Measurements from ENCODE around the gene ARVCF.
"Not testable (repeated sequence)": the region's sequence is repeated elsewhere in the genome, so short reads cannot be mapped to it uniquely, and the experiment has no call there.

Gene ARVCF

DNA sequence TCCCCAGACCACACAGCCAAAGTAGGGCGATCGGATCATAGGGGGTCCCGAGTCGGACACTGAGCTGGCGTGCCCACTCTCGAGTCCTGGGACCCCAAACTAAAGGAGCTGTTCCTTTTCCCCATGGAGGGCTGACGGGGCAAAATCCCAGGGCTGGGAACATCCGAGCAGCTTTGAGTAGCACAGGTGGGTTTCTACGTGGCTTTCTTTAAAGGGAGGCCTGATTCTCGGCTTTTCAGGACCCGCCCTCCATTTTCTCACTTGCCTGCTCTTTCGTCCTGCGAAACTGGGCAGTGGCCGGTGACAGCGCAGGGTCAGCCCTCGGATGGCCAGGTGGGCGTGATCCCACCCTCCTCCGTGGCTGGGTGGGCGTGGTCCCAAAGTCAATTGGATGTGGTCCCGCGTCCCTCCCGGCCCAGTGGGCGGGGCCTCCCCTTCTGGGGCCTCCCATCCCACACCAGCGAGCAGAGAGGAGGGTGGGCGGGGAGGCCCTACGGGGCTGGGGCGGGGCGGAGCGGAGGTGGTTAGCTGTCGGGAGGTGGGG, 57.5 kb downstream of the ARVCF start:
- DNase-seq = no peak

DNA sequence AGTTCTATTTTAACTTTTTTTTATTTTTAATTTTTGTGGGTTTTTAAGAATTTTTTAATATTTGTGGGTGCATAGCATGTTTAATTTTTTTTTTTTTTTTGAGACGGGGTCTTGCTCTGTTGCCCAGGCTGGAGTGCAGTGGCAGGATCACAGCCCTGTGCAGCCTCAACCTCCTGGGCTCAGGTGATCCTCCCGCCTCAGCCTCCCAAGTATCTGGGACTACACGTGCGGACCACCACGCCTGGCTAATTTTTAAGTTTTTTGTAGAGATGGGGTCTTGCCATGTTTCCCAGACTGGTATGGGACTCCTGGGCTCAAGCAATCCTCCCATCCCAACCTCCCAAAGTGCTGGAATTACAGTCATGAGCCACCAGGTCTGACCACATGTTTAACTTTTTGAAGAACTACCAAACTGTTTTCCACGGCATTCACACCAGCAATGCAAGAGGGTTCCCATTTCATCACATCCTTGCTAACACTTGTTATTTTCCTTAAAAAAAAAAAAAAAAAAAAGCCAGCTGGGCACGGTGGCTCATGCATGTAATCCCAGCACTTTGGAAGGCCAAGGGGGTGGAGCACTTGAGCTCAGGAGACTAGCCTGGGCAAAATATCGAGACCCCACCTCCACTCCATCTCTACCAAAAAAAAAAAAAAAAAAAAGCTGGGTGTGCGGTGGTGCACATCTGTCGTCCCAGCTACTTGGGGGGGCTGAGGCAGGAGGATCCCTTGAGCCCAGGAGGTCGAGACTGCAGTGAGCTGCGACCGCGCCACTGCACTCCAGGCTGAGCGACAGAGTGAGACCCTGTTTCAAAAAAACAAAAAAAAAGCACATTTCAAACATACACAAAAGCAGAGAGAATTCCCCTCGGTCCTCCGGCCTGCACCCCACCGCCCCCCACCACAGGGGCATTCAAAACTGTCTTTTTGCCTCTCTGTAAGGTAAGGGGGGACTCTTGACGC, 58.3 kb downstream of the ARVCF start:
- DNase-seq = no peak

DNA sequence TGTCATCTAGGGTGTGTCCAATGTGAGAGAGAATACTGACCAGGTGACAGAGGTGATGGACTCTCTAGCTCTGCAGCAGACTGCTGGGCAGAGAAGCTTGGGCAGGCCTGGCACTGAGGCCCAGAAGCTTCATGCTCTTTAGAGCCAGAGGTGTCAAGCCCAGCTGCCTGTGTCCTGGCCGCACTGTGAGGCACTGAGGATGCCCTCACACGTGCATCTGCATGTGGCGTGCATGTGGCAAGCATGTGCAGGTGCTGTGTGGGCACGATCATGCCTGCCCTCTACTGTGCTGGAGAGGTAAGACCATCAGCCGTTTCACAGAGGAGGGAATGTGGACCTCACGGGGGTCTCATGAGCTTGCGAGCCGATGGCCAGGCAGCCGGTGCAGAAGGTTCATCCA, 59.2 kb downstream of the ARVCF start:
- DNase-seq = no peak

DNA sequence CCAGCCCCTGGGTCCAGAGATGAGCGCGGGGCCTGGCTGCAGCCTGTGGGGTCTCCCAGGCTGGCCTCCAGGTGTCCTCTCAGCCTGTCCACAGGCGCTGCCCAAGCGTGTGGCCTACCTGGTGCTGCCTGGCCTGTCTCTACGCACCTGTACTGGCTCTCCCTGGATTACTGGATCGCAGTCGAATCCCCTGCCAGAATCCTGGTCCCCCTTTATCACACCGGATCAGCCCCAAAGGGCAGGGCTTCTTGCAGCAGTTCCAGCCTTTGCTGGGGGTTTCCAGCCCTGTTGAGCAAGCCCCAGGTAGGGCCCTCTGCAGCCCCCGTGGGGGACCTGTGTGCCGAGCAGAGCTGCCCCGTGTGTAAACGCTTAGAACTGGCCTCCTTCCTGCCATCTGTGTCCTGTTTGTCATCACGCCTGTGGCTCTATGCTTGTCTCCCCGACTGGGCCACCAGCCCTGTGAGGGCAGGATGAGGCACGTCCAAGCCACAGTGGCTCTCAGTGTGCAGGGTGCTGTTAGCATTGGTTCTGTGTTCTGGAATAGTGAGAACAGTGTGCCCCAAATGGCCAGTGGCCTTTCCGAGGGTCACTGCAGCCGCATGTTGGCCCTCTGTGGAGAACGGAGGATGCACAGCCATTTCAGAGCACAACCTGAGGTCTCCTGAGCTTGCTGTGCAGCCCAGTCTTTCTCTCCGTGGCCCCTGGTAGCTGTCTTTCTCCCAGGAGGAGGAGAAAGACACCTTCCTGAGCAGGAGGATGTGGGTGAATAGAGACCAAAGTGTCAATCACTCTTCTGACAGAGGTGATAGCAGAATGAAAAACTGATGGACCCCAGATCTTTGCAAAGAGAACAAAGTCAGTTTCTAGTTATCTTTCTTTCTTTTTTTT, 61.1 kb downstream of the ARVCF start:
- no peak for DNase-seq

DNA sequence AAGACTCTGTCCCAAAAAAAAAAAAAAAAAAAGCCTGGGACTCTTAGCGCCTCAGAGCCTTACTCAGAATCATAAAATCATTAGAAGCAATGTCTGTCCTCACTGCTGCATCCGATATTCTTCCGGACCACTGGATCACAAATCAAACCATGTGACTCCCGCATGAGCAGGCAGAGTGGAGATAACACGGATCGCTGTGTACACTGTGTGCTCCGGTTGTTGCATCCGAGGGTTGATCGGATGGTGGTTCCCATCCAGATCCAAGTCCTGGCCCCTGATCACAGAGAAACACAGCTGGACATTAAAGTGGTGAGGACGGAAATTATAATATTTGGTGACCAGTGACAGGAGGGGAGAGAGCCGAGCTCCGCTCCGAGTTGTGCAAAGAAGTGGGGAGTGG, 65.3 kb downstream of the ARVCF start:
- no peak for DNase-seq

DNA sequence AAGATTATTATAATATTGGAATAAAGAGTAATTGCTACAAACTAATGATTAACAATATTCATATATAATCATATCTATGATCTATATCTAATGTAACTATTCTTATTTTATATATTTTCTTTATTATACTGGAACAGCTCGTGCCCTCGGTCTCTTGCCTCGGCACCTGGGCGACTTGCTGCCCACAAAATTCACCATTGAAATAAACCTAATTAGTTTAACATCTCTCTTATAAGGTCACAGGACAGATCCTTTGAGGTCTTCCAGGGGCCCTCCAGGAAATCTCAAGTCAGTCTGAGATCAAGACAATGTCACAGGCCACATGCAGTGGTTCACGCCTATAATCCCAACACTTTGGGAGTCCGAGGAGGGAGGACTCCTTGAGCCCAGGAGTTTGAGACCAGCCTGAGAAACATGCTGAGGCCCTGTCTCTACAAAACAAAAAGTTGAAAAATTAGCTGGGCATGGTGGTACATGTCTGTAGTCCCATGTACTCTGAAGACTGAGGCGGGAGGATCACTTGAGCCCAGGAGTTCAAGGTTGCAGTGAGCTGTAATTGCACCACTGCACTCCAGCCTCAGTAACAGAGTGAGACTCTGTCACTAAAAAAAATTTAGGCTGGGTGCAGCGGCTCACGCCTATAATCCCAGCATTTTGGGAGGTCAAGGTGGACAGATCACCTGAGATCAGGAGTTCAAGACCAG, 68.4 kb downstream of the ARVCF start:
- DNase-seq = no peak

DNA sequence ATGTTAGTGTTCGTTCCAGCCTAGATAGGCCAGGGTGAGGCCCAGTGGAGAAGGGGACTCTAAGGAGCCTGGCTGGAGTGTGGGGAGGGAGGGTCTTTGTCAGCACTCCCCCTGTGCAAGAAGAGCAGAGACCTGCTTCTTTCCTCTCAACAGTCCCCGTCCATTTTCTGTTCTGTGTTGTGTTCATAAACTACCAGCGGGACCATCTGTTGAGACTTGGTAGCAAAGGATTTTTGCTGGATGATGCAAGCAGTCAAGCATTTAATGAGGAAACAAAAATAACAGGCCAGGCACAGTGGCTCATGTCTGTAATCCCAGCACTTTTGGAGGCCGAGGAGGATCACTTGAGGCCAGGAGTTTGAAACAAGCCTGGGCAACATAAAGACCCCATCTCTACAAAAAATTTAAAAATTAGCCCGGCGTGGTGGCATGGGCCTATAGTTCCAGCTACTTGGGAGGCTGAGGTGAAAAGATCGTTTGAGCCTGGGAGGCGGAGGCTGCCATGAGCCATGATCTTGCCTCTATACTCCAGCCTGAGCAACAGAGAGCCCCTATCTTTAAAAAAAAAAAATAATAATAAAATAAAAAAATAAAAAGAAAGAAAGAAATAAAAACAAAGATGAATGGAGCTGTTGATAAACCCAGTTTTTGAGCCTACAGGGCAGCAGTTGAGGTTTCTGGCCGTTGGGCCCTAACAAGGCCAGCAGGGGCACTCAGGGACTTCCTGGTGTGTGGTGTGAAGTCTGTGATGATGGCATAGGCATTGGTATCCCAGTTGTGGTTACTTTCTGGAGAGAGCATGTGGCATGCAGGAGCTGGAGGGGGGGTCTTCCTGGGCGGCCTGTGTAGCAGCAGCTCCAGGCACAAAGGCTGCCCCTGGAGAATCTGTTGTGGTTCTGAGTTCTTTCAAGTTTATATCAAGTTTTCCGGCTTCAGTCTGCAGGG, 73.3 kb downstream of the ARVCF start:
- no peak for DNase-seq

DNA sequence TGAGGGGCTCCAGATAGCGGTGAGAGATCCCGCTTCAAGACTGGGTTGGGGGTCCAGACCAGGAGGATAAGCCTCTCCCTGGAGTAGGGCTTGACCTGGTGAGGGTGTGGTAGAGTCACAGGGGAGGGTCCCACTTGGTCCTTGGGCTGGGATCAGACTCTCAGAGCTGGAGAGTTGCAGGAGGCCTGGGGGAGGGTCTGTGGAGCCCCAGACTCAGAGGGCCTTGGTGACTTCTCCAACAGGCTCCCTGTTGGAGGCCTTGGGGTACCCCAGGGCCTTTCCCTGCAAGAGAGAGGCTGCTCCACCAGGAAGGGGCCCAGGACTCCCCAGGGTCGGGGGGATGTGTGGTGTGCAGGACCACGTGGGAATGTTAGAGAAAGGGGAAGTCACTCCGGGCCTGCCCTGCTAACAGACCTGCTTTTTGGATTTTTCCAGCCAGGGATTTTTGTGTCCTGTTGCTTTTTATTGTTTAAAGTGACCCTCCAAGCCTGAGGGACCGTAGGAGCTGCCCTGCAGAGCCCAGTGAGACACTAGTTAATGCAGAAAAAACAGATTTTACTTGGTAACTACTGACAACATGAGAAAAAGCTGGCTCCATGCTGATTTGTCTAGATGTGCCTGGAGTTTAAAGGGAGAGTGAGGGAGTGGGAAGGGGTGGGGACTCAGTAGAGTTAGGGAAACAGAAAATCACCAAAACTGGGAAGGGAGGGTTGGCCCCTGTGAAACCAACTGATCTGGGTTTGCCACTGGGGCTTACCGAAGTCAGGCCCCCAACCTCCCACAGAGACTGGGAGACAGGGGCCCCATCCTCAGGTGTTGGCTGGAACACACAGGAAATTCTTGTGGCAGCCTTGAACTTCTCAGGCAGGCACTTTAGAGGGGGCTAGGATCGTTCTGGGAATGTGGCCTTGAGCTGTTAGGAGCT, 74.2 kb downstream of the ARVCF start:
- DNase-seq = peak; percentile 22

DNA sequence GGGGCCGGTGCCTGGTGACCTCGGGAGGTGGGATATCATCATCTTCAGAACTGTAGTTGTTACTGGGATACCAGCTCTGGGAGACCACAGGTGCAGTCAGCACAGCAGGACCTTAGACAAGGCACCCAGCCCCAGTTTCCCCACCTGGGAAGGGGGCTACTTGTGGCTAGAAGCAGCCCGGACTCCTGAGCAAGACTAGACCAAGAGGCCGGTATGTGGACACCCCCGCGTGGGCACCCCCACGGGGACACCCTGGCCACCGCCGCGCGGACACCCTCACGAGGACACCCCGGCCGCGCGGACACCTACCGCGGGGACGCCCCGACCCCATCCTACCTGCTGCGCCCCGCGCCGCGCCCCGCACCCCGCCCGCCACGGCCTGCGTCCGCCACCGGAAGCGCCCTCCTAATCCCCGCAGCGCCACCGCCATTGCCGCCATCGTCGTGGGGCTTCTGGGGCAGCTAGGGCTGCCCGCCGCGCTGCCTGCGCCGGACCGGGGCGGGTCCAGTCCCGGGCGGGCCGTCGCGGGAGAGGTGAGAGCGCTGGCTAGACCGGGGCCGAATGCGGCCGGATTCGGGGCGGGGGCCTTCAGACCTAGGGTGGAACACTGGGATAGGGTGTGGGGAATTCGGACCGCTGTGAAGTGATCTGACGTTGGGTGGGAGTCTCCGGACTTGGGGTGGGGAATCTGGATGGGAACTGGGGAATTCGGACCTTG, 75.1 kb downstream of the ARVCF start, which contains the start of the genes COMT and TXNRD2:
COMT (plus strand) TSS at position 408 of the 718 bp plus-strand sequence. CDS start 20,755 bp downstream, outside the sequence.
TXNRD2 (minus strand) TSS at position 454 of the 718 bp plus-strand sequence; CDS start at position 439, 15 bp downstream.
- DNase-seq = peak; percentile 77

DNA sequence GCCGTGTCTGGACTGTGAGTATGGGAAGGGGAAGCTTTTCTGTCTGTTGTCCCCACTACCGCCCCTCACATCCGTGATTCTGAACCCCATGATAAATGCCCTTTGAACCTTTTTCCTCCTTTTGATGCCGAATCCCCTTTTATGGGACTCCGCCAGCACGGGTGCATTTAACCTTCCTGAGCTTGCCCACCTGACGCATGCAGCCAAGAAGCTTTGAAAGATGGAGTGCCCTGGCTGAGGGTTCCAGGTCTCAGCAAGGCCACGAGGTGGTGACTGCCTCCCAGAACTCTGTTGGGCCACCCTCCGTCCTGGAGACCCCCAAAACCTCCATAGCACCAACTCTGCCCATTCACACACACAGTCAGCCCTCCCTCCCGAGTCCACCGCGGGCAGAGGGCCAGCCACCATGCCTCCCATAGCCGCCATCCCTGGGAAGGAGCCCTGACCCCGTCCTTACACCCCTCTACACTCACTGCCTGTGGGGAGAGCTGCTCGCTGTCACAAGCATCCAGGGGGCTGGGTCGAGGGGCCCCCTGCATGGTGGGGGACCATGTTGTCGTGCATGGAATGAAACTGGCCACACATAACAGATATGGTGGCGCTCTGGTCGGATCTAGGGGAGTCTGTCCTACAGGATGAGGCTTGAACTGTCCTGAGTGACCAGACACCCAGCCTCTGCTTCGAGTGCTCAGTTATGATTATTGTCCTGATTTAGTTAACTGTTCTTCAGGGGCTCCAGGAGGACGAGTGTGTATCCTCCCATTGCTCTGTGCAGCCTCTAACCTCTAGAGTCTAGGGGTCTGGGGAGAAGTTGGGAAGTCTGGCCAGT, 75.9 kb downstream of the ARVCF start:
- DNase-seq = no peak

DNA sequence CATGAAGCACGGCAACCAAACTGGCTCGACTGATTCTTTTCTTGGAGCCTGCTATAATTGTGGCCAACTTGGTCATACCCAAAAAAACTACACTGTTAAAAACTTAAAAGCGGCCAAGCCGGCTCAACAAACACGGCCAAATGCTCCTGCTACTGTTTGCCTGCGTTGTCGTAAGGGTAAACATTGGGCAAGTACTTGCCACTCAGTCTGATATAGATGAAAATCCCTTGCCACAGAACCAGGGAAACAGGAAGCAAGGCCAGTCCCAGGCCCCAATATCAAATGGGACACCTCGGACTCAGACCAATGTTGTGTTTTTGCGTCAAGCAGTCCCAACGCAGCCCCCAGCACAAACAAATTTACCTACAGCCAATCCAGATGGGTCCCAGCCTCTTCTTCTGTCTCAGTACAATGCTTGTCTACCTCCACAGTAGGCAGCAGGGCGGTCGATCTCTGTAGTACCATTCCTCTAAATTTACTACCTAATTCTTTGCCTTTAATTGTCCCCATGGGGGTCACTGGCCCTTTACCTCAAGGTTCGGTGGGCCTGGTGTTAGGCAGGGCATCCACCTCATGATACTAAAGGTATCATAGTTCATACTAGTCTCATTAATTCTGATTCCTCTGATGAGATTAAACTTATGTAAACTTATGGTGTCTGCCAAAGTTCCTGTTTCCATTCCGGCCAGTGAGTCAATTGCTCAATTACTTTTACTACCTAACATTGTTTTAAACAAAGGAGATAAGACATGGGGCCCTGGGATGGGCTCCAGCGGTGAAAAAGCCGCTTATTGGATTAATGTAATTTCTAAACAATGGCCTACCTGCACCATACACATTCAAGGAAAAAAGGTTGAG, 78.8 kb downstream of the ARVCF start:
- no peak for DNase-seq

DNA sequence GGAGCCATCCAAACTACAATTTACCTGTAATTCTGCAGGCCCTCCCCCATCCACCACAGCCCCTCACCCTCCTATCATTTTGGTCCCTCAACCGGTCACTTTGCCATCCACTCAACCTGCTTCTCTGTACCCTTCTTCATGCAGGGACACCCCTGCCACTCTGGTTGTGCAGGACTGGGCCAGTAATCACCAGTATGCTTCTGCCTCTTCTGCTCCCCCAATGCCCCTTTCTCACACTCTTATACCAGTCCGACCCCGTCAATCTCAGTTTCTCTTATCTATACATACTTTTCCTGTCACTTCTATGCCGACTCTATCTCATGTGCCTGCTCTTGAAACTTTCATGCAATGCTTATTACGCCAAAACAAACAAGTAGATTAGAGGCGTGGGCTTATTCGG, 80.1 kb downstream of the ARVCF start:
- DNase-seq = no peak

DNA sequence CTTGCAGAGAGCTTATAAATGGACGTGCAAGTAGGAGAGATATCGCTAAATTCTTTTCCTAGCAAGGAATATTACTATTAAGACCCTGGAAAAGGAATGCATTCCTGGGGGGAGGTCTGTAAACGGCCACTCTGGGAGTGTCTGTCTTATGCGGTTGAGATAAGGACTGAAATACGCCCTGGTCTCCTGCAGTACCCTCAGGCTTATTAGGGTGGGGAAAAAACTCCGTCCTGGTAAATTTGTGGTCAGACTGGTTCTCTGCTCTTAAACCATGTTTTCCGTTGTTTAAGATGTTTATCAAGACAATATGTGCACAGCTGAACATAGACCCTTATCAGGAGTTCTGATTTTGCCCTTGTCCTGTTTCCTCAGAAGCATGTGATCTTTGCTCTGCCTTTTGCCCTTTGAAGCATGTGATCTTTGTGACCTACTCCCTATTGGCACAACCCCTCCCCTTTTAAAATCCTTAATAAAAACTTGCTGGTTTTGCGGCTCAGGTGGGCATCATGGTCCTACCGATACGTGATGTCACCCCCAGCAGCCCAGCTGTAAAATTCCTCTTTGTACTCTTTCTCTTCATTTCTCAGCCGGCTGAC, 81.4 kb downstream of the ARVCF start:
- DNase-seq = not testable (repeated sequence)

DNA sequence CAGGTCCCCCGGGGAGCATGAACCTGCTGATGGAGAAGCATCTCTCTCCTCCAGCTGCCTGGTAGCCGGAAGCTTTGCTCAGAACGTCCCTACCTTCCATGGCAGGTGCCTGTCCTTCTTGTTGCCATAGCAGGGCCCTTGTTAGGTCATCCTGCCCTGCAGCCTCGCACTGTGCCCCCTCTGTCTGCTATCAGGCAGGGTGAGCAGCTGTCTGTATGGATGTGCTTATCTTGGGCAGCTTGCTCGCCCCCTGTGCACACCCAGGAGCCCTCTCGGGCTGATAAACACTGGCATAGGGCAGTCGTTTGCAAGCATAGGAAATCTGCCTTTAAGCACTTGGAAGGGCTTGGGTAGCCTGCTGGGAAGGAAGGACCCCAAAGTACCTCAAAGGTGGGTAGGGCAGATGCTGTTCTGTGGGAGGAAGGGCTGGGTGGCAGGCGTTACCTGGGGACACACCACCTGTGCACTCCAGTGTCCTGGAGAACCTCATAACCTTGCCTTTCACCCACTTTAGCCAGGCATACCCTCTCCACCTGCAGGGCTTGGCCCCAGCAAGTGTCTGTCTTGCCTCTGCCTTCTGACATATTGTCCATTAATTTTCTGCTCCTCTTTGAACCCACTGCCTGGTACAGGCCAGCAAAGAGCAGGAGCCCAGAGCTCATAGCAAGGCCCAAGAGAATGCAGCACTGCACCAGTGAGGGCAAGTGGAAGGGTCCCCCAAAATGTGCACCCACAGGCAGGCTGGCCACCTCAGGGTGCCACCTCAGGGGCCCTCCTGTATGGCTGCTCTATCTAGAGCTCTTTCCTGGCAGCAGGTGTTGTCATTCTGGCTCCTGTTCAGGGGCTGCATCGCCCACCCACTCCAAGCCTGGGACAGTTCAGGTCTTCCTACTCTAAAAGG, 83.0 kb downstream of the ARVCF start:
- no peak for DNase-seq

DNA sequence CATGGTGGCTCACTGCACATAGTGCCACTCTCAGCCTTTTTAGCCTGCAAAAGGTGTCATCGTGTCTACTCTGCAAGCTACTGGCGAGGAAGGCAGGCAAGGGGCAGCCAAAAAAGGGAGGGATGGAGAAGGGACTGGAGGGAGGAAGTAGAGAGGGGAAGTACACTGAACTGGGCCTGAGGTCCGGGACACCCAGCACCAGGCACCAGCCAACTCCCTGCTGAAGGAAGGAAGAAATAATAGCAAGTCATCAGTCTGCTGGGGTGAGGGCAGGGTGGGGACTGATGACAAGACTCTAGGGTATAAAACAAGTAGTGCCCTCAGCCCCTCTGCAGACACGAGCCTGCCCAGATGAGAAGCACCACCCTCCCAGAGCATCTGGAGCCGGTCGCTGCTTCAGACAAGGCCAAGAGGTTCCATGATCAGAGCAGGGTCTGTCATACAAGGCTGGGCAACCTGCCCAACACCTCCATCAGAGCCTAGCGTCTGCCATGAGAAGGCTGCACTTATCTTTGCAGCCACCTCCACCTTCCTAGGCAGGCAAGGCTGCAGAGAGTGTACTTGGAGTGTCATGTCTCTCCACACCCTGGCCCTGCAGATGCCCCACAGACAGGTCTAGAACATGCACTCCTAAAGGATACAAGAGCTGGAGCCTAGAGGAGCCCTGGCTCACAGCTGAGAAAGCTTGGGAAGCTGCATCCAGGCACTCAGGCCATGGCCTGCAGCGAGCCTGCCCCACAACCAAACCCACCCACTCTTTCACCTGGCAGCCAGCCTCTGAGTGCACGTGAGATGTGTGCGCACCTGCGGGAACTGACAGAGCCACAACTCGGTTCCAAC, 84.0 kb downstream of the ARVCF start:
- no peak for DNase-seq
